Fibroblast of skin of left quadriceps (primary cell): ENCODE results near the gene ARHGAP45.

Experiments
- DNase-seq, 2 experiments: peaks; one replicate each; pipeline ENCODE4 v3.0.0-alpha.2; 2013; ENCODE audit warnings: low read depth in 2 of 2

Gene ARHGAP45

DNA sequence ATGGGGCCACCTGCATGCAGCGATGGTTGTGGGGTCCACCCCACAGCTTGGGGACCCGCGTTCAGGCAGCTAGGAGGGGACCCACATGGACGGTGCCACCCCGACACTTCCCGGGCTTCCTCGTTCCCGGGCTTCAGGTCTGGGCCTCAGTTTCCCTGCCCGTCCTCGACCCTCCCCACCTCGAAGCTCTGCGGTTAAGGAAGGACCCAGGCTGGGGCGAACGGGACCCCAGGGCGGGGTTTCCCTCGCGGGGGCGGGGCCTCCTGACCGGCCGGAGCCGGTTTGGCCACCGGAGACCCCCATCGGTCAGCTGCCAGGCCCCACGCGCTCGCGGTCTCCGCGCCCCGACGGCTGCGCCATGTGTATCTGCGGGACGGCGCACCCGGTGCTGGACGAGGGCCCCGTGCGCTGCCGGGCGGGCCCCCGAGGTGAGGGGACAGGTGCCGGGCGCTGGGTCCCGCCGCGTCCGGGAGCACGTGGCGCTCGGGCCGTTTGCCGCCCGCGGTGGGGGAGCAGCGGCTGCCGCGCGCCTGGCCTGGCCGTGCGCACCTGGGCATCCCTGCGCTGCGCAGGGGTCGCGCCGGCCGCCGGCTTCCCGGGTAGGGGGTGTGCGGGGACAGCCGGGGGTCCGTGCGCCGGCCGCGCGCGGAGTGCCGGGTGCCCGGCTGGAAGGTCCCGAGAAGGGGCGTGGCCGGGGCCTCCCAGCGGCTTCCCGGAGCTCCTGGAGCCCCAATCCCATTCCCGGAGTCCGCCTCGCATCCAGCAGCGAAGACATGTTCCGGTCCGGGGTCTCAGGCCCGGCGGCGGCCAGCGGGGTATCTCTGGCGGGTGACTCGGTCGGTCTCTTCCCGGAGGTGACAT, 4.2 kb downstream of the ARHGAP45 start:
- no peak for DNase-seq

DNA sequence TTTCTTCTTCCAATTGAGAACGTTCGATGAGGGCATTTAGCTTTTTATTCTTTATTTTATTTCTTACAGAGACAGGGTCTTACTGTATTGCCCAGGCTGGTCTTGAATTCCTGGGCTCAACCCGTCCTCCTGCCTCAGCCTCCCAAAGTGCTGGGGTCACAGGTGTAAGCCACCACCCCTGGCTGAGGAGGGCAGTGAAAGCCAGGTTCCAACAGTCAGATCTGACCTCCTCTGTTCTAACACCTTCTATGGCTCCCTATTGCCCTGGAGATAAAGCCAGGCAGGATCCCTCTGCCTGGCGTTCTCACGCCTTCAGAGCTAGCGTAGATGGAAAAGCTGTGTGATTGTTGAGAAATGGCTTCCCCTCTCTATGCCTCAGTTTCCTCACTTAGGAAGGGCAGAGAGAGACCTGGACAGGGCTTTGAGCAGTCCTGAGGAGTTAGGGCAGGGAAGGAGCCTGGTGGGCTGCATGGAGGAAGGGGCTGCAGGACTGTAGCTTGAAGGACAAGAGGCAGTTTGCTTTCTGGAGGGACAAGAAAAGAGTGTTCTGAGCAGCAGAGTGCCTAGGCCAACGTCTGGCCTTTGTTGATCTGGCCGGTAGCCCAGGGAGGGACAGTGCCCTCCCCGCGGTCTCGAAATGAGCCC, 5.5 kb downstream of the ARHGAP45 start:
- no peak for DNase-seq

DNA sequence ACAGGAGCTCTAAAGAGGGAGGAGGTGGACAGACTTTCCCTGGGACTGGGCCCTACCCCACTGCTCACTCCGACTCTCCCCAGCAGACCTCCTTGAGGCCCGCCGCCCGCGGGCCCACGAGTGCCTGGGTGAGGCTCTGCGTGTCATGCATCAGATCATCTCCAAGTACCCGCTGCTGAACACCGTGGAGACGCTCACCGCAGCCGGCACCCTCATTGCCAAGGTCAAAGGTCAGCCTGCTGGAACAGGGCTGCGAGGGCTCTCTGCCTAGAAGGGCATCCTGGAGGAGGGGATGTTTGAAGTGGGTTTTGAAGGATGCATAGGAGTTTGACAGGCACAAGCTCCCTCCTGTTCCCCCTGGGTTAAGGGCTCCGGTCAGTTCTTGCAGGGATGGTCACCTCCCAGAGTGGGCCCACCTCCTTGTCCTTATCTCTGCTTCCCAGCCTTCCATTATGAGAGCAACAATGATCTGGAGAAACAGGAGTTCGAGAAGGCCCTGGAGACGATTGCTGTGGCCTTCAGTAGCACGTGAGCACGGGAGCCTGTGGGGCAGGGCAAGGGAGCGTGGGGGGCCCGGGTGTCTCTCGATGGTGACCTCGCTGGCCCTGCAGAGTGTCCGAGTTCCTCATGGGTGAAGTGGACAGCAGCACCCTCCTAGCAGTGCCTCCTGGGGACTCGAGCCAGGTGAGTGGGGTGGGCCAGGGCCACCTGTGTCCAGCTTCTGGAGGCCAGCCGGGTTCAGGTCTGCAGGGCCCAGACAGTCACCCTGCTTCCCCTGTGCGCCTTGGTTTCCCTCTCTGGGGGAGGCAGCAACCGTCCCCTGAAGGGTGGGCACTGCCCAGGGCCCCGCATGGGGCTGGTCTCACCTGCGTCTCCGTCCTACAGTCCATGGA, 6.3 kb downstream of the ARHGAP45 start:
- no peak for DNase-seq

DNA sequence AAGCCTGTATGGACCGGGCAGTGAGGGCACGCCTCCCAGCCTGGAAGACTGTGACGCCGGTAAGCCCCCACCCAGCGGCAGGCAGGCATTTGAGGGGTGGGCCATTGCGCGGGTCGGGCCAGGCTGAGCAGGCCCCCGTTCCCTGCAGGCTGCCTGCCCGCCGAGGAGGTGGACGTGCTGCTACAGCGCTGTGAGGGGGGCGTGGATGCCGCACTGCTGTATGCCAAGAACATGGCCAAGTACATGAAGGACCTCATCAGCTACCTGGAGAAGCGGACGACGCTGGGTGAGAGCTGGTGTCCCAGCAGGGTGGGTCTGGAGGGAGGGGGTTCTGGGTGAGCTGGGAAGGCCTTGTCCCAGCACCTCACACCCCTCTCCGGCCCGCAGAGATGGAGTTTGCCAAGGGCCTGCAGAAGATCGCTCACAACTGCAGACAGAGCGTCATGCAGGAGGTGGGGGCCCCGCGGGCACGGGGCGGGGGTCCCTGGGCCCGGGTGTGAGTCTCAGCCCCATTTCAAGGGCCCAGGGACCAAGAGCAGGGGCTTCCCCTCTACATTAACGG, 7.1 kb downstream of the ARHGAP45 start:
- DNase-seq = no peak

DNA sequence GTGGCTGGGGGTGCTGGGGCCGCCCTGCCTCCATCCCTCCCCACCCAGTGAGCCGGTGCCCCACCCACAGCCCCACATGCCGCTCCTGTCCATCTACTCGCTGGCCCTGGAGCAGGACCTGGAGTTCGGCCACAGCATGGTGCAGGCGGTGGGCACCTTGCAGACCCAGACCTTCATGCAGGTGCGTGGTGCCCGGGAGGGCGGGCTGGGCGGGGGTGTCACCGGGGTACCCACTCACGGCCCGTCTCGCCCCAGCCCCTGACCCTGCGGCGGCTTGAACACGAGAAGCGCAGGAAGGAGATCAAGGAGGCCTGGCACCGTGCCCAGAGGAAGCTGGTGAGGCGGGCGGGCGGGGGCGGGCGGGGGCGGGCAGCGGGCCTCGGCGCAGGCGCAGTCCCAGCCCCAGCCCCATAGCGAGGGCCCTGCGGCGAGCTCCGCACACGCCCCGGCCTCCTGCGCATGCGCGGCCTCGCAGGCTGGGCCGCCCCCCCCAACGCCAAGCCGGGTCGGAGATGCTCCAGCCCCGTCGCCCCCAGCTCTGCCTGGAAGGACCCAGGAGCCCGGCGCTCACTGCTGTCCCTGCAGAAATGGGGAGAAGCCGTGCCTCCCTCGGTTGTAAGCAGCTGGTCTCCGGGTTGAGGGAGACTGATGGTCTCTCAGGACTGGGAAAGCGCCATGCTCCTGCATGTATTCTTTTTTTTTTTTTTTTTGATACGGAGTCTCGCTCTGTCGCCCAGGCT, 7.7 kb downstream of the ARHGAP45 start:
- DNase-seq = no peak

DNA sequence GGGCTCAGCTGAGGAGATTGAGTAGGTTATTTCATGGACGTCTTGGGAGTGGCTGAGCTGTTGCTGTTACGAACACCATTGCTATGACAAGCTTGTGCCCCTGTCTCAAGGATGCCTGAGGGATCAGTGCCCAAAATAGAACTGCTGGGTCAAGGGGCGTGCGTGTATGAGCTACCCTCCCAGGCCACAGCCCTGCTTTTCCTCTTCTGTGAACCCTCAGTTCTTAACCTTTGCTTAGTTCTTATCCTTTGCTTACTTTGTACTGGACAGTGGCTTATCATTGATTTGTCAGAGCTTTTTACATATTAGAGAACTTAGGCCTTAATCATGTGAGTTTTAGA, 9.0 kb downstream of the ARHGAP45 start:
- no peak for DNase-seq

DNA sequence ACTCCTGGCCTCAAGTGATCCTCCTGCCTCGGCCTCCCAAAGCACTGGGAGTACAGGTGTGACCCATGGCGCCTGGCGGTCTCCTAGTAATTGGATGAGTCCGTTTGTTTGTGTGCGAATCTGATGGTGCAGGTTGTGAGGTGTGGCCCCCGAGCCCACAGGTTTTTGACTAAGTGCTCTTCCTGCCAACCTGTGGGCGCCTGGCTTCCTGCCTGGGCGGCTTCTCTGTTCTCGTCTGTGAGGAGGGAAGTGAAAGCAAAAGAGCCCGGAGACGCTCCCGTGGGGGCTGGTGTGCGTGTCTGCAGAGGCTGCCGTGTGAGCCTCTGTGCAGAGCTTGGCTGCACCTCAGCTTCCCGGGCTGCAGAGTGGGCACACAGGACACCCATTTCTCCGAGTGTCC, 10.0 kb downstream of the ARHGAP45 start:
- no peak for DNase-seq

DNA sequence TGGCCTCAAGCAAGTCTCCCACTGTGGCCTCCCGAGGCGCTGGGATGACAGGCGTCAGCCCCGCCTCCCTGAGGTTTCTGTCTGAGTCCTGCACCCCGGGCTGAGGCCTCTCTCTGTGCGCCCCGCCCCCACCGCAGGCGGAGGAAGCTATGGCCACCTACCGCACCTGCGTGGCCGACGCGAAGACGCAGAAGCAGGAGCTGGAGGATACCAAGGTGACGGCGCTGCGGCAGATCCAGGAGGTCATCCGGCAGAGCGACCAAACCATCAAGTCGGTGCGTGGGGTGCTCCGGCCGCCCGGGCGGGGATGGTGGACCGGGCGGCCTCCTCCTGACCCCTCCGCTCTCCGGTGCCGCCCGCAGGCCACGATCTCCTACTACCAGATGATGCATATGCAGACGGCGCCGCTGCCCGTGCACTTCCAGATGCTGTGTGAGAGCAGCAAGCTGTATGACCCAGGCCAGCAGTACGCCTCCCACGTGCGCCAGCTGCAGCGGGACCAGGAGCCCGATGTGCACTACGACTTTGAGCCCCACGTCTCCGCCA, 12.7 kb downstream of the ARHGAP45 start:
- DNase-seq = no peak

DNA sequence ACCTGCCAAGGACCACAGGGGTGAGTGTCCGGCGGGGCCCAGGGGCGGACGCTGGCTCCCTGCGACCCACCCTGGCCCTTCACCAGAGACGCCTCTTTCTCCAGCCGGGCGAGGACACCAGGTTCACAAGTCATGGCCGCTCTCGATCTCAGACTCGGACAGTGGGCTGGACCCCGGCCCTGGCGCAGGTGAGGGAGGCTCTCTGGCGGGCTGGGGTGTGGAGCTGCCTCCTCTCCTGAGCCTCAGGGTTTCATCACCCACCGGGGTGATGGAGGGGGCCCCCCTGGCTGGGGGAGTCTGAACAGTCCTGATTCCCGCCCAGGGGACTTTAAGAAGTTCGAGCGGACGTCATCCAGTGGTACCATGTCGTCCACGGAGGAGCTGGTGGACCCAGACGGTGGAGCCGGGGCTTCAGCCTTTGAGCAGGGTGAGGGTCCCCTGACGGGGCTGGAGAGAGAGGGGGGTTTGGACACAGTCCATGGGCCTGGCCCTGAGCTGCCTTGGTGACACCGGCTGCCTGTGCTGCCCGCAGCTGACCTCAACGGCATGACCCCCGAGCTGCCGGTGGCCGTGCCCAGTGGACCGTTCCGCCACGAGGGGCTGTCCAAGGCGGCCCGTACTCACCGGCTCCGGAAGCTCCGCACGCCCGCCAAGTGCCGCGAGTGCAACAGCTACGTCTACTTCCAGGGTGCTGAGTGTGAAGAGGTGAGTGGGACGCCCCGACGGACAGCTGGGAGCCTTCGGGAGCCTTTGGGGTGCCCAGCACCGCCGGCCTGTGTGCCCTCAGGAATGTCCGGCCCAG, 13.6 kb downstream of the ARHGAP45 start:
- DNase-seq = no peak

DNA sequence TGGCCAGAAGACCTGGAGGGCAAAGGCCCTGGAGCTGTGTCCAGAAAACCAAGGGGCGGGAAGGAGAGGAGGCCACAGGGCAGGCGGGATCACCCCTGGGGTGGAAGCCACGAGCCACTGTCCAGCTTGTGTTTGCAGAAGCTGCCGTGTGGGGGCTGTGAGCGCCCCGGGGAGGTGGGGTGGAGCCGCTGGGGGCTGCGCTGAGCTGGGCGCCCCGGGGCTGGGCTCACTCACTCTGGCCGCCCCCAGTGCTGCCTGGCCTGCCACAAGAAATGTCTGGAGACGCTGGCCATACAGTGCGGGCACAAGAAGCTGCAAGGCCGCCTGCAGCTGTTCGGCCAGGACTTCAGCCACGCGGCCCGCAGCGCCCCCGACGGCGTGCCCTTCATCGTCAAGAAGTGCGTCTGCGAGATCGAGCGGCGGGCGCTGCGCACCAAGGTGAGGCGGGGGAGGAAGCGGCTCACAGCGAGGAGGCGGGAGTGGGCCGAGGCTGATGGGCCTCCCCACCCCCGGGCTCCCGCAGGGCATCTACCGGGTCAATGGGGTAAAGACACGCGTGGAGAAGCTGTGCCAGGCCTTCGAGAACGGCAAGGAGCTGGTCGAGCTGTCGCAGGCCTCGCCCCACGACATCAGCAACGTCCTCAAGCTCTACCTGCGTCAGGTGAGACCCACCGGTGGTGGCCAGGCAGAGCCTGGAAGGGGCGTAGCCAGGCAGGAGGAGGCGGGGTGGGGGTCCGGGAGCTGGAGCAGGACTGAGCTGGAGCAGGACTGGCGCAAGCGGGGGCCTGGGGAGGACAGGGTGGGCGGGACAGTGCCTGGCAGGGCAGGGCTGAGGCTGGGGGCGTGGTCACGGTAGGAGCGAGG, 14.6 kb downstream of the ARHGAP45 start:
- DNase-seq = no peak

DNA sequence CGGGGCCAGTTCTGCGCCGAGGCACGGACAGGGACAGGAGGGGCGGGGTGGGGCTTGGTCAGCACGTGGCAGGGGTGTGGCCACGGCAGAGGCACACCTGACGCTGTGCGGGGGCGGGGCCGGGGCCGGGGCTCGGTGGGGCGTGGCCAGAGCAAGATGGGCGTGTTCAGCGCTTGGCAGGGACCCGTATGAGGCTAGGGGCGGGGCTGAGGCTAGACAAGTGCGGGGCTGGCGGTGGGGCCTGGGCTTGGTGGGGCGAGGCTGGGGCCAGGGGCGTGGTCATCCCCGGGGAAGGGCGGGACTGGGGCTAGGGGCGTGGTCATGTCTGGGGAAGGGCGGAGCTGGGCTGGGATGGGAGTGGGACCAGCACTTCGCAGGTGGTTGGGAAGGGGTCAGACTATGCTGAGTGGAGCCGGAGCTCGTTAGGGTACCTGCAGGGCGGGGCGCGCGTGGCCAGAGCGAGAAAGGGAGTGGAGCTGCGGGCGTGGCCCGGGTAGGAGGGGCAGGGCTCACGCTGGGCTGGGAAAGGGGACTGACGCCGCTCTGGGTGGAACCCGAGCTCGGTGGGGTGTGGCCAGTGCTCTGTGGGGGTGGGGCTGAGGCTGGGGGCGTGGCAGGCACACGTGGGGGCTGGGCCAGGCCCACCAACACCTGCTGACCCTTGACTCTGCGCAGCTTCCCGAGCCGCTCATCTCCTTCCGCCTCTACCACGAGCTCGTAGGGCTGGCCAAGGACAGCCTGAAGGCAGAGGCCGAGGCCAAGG, 15.4 kb downstream of the ARHGAP45 start:
- DNase-seq = no peak

DNA sequence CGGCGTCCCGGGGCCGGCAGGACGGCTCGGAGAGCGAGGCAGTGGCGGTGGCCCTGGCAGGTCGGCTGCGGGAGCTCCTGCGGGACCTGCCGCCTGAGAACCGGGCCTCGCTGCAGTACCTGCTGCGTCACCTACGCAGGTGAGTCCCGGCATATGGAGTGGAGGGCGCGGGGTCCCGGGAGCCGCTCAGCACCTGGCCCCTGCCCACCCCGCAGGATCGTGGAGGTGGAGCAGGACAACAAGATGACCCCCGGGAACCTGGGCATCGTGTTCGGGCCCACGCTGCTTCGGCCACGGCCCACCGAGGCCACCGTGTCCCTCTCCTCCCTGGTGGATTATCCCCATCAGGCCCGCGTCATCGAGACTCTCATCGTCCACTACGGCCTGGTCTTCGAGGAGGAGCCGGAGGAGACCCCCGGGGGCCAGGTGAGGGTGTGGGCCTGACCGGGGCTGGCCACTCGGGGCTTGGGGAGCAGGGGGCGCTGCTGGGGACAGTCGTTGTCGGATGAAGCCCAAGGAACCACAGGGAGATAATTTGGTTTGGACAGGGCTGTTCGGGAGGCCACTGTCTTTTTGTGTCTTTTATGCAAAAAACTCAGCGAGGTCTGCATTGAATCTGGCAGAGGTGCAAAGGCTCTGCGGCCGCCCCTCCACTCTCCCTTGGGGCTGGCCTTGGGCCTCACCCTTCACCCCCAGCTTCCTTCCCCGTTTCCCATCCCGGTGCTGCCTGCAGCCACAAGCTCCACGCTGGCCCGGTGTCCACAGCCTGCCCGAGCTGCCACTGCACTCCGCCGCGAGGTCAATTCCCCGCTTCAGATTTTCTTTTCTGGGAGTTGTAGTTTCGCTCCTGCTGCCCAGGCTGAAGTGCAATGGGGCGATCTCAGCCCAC, 16.2 kb downstream of the ARHGAP45 start:
- DNase-seq = no peak

DNA sequence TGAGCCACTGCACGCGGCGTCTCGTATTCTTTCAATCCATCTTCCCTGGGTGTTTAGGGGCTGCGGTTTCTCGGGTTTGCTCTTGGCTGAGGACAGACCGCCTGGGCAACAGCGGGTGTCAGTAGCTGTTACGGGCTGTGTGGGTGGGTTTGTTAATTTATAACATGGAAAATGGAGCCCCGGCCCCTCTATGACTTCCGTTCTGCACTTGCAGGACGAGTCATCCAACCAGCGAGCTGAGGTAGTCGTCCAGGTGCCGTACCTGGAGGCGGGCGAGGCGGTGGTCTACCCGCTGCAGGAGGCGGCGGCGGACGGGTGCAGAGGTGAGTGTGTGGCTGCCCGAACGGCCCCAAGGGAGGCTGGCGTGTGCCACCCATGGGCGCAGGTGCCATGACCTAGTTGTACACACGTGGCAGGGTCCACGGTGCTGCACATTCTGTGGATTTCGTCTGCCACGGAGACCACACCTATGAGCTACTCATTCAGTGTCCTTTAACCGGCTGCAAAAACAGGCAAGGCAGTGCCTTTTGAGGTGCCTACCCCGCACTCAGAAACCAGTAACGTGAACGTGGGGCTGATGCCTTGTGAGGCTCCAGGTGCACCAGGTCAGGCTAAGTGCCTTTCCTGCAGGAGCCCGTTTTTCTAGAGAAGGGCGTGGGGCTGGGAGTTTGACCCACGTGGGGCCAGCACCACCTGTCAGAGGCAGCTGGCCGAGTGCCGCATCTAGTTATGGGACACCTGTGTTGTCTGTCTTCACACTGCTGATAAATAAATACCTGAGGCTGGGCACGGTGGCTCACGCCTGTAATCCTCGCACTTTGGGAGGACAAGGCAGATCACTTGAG, 17.3 kb downstream of the ARHGAP45 start:
- DNase-seq = no peak

DNA sequence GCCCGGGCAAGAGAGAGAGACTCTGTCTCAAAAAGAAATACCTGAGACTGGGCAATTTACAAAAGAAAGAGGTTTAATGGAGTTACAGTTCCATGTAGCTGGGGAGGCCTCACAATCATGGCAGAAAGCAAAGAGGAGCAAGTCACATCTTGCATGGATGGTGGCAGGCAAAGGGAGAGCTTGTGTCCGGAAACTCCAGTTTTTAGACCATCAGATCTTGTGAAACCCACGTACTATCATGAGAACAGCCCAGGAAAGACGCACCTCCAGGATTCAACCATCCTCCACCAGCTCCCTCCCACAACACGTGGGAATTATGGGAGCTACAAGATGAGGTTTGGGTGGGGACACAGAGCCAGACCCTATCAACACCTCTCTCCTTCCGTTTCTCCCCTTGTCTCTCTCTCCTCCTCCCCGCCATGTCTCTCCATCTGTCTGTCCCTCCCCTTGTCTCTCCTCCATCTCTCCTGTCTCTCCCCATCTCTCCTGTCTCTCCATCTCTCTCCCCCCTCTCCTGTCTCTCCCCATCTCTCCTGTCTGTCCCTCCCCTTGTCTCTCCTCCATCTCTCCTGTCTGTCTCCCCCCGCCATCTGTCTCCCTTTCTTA, 18.2 kb downstream of the ARHGAP45 start:
- DNase-seq = no peak

DNA sequence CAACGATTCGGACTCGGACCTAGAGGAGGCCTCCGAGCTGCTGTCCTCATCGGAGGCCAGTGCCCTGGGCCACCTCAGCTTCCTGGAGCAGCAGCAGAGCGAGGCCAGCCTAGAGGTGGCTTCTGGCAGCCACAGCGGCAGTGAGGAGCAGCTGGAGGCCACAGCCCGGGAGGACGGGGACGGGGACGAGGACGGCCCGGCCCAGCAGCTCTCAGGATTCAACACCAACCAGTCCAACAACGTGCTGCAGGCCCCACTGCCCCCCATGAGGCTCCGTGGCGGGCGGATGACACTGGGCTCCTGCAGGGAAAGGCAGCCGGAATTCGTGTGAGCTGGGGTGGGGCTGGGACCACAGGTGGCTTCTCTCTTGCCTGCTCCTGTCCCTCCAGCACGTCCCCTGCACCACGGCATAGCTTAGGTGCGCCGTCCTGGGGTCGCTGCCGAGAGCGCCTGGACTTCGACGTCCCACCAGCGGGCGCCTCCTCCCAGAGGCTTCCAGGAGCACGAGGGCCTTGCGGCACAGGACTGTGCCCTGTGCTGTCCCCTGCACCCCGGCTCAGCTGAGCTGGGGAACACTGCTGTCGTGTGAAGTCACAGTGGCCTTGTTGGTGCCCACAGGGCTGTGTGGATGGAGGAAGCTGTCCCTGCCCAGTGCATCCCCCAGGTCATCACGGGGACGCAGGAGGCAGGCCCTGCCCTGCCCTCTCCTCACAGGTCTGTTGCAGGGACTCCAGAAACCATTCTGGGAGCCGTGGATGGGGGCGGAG, 18.9 kb downstream of the ARHGAP45 start:
- no peak for DNase-seq
